Hepatocyte (in vitro differentiated cells): ENCODE measurements around the gene APOL1. TPM values are rescaled to one million over a fixed set of nuclear protein-coding genes. Genes with fewer than 3 reads are reported as not detected.
A peak's percentile ranks its signal among the peaks of the same experiment; 100 is the strongest.

ENCODE experiments used
- DNase-seq: peaks from one replicate; pipeline ENCODE4 v3.0.0-alpha.2; 2016; ENCODE audit warnings: low spot score
- H2AFZ ChIP-seq: fragments of 200-600 bp; sonication (generic); 2 replicates; pipeline ENCODE4 v1.6.0; 2016; ENCODE audit warnings: antibody characterized with exemption, mild to moderate bottlenecking
- H3K27ac ChIP-seq: fragments of 200-600 bp; sonication (generic); 2 replicates; pipeline ENCODE4 v1.5.1; 2016; ENCODE audit warnings: mild to moderate bottlenecking
- H3K27me3 ChIP-seq: fragments of 200-600 bp; sonication (generic); 2 replicates; pipeline ENCODE4 v1.6.1; 2016
- H3K36me3 ChIP-seq: fragments of 200-600 bp; sonication (generic); replicated peaks from 2 replicates; pipeline ENCODE4 v1.5.1; 2016; ENCODE audit warnings: low read depth; ENCODE audit not compliant: insufficient read depth
- H3K4me1 ChIP-seq: fragments of 200-600 bp; sonication (generic); 2 replicates; pipeline ENCODE4 v1.5.1; 2016; ENCODE audit warnings: mild to moderate bottlenecking, moderate library complexity; ENCODE audit not compliant: insufficient read depth
- H3K4me2 ChIP-seq: fragments of 200-600 bp; sonication (generic); 2 replicates; pipeline ENCODE4 v1.6.0; 2016
- H3K4me3 ChIP-seq: fragments of 200-600 bp; sonication (generic); 2 replicates; pipeline ENCODE4 v1.5.1; 2016; ENCODE audit warnings: mild to moderate bottlenecking
- H3K79me2 ChIP-seq: fragments of 200-600 bp; sonication (generic); 2 replicates; pipeline ENCODE4 v1.6.0; 2017; ENCODE audit warnings: mild to moderate bottlenecking
- H3K9me2 ChIP-seq: fragments of 200-600 bp; sonication (generic); replicated peaks from 2 replicates; pipeline ENCODE4 v1.6.0; 2017; ENCODE audit warnings: mild to moderate bottlenecking; ENCODE audit not compliant: insufficient read depth
- H3K9me3 ChIP-seq: fragments of 200-600 bp; sonication (generic); 2 replicates; pipeline ENCODE4 v1.5.1; 2016; ENCODE audit warnings: low read depth, mild to moderate bottlenecking
- H4K20me1 ChIP-seq: fragments of 200-600 bp; sonication (generic); 2 replicates; pipeline ENCODE4 v1.6.0; 2016; ENCODE audit warnings: mild to moderate bottlenecking; ENCODE audit not compliant: insufficient read depth, poor library complexity, severe bottlenecking
- EZH2 ChIP-seq: fragments of 200-600 bp; sonication (generic); IDR thresholded peaks from 2 replicates; pipeline ENCODE4 v1.6.1; 2016; ENCODE audit warnings: antibody characterized with exemption, mild to moderate bottlenecking, borderline replicate concordance
- EZH2phosphoT487 ChIP-seq: fragments of 200-600 bp; sonication (generic); IDR thresholded peaks from one replicate; pipeline ENCODE4 v1.6.1; 2018; ENCODE audit warnings: antibody characterized with exemption, mild to moderate bottlenecking, low read depth, moderate library complexity; ENCODE audit not compliant: unreplicated experiment, severe bottlenecking
- whole genome bisulfite sequencing: methylation state at CpG from one replicate; pipeline ENCODE4 v1.1.6; 2016; ENCODE audit warnings: low lambda C conversion rate; ENCODE audit errors: missing lambda C conversion rate; 5-methylcytosine and 5-hydroxymethylcytosine counted together
- polyA plus RNA-seq: library from polyadenylated mRNA; unstranded; fragments of >200 nt; fragmentation: Nextera tagmentation; extraction: Ambion mirVana; gene quantifications from 2 replicates; pipeline ENCODE4 v1.2.1, GENCODE V29; 2016
- total RNA-seq: library from RNA; depleted of rRNA; stranded (reverse); fragments of >200 nt; gene quantifications from 2 replicates; pipeline ENCODE4 v1.2.3, GENCODE V29; 2014
- TF ChIP-seq, protein P1 (sequence below): fragments of 200-600 bp; sonication (generic); IDR thresholded peaks from 2 replicates; pipeline ENCODE4 v1.5.1; 2016; ENCODE audit warnings: antibody characterized with exemption, mild to moderate bottlenecking; ENCODE audit not compliant: poor library complexity

Gene APOL1
- total and polyA plus RNA-seq, 2 experiments from 2014 or later: 6.4 to 7.3 TPM

DNA sequence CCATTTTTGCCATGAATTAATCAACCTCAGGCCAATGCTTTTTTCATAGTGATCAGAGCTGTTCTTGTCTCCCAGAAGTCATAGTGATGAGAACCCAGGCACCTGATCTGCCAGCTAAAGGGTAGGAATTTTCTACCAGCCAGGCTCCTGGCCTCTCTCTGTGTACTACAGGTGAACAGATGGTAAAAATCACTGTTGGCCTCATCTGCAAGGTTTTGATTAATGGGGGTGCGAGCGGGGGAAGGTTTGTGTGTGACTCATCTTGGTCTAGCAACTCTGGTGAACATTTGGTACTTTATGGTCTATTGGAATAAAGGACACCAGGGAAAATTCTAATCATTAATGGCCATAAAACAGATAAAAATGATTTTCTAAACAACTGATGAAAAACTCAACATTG is 37.0 kb upstream of the APOL1 start:
- H3K79me2 ChIP-seq: no peaks in the 10 kb centered on the region
- DNase-seq: no peak
- H4K20me1 ChIP-seq: no peaks in the 10 kb centered on the region
- H3K9me3 ChIP-seq: no peaks in the 10 kb centered on the region
- H3K9me2 ChIP-seq: no peaks in the 10 kb centered on the region
- no peaks in the 10 kb centered on the region for H3K27me3 ChIP-seq
- no peak overlapping the region for H3K27ac ChIP-seq
- H3K4me2 ChIP-seq: no peak overlapping the region
- WGBS: 82% methylated on average over 2 of the region's 2 CpGs
- no peaks in the 10 kb centered on the region for H3K36me3 ChIP-seq
- H3K4me3 ChIP-seq: no peak overlapping the region
- H3K4me1 ChIP-seq: no peaks in the 10 kb centered on the region
- no peak for TF ChIP-seq EZH2phosphoT487
- TF ChIP-seq, protein P1, sequence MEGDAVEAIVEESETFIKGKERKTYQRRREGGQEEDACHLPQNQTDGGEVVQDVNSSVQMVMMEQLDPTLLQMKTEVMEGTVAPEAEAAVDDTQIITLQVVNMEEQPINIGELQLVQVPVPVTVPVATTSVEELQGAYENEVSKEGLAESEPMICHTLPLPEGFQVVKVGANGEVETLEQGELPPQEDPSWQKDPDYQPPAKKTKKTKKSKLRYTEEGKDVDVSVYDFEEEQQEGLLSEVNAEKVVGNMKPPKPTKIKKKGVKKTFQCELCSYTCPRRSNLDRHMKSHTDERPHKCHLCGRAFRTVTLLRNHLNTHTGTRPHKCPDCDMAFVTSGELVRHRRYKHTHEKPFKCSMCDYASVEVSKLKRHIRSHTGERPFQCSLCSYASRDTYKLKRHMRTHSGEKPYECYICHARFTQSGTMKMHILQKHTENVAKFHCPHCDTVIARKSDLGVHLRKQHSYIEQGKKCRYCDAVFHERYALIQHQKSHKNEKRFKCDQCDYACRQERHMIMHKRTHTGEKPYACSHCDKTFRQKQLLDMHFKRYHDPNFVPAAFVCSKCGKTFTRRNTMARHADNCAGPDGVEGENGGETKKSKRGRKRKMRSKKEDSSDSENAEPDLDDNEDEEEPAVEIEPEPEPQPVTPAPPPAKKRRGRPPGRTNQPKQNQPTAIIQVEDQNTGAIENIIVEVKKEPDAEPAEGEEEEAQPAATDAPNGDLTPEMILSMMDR: no peak
- TF ChIP-seq EZH2: no peak
- H2AFZ ChIP-seq: no peak overlapping the region

DNA sequence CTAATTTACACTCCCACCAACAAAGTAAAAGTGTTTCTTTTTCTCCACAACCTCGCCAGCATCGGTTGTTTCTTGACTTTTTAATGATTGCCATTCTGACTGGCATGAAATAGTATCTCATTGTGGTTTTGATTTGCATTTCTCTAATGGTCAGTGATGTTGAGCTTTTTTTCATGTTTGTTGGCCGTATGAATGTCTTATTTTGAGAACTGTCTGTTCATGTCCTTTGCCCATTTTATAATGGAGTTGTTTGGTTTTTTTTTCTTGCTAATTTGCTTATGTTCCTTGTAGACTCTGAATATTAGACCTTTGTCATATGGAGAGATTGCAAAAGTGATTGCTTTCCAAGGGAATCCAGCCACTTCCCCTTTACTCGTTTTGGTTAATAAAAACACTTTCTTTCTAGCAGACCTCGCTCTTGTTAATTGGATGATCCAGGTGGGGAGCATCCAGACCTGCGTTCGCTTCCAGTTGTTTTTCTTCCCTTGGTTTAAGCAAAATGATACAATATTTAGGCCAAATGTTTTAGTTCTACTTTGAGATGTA is 34.2 kb upstream of the APOL1 start:
- Histone ChIP-seq H3K4me2 (no peak overlapping the region), H3K4me1 (no peaks in the 10 kb centered on the region), H2AFZ (no peak overlapping the region), H3K4me3 (no peak overlapping the region), H3K9me2 (no peaks in the 10 kb centered on the region), H3K27me3 (no peaks in the 10 kb centered on the region), H3K79me2 (no peaks in the 10 kb centered on the region), H3K36me3 (no peaks in the 10 kb centered on the region), H4K20me1 (no peaks in the 10 kb centered on the region), H3K27ac (no peak overlapping the region), H3K9me3 (no peaks in the 10 kb centered on the region)
- TF ChIP-seq EZH2 (no peak), EZH2phosphoT487 (no peak)
- TF ChIP-seq, protein P1: no peak
- DNase-seq: no peak
- 92% methylated on average over 7 of the region's 7 CpGs for WGBS

DNA sequence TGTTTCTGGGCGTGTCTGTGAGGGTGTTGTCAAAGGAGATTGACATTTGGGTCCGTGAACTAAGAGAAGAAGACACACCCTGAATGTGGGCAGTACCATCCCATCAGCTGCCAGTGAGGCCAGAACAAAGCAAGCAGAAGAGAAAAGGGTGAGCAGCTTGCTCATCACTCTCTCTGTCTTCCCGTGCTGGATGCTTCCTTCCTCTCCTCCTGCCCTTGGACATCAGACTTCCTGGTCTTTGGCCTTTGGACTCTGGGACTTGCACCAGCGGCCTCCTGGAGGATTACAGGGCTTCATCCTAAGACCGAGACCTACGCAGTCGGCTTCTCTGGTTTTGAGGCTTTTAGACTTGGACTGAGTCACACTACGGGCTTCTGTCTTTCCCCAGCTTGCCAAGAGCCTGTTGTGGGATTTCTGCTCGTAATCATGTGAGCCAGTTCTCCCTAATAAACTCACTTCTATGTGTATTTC is 32.4 kb upstream of the APOL1 start:
- H3K27ac ChIP-seq: peak overlapping the region; percentile 15
- TF ChIP-seq EZH2phosphoT487 (no peak), EZH2 (no peak)
- TF ChIP-seq, protein P1: no peak
- H3K79me2 ChIP-seq: no peaks in the 10 kb centered on the region
- peak overlapping the region; percentile 8 for H2AFZ ChIP-seq
- peak; percentile 54 for DNase-seq
- no peaks in the 10 kb centered on the region for H3K27me3 ChIP-seq
- no peak overlapping the region for H3K4me3 ChIP-seq
- H3K4me1 ChIP-seq: no peaks in the 10 kb centered on the region
- no peaks in the 10 kb centered on the region for H4K20me1 ChIP-seq
- no peaks in the 10 kb centered on the region for H3K9me2 ChIP-seq
- no peaks in the 10 kb centered on the region for H3K36me3 ChIP-seq
- peak overlapping the region; percentile 12 for H3K4me2 ChIP-seq
- H3K9me3 ChIP-seq: no peaks in the 10 kb centered on the region
- 41% methylated on average over 9 of the region's 9 CpGs for WGBS
